HL-60 (cell line): ENCODE measurements around the gene MARCKSL1.

ENCODE experiments used
- DNase-seq, 2 experiments: peaks; one replicate each; pipeline ENCODE4 v3.0.0-alpha.2; 2010 to 2020; ENCODE audit warnings: low read depth in 1 of 2, low spot score in 1 of 2
- H3K27ac ChIP-seq: fragments of 250-450 bp; sonication (Bioruptor Pico); replicated peaks from 2 replicates; pipeline ENCODE4 v1.5.1; 2020; ENCODE audit warnings: mild to moderate bottlenecking, moderate library complexity
- H3K27me3 ChIP-seq: fragments of 250-450 bp; sonication (Bioruptor Pico); 2 replicates; pipeline ENCODE4 v1.5.1; 2021; ENCODE audit warnings: mild to moderate bottlenecking, moderate library complexity; ENCODE audit not compliant: insufficient read depth, poor library complexity, severe bottlenecking
- H3K4me3 ChIP-seq: replicated peaks from 2 replicates; pipeline ENCODE4 v1.5.1; 2011; ENCODE audit warnings: mild to moderate bottlenecking, control low read depth, low read length; ENCODE audit not compliant: insufficient read depth
- GABPA ChIP-seq: IDR thresholded peaks from 2 replicates; pipeline ENCODE4 v1.6.1; 2012; ENCODE audit warnings: low read depth
- POLR2AphosphoS5 ChIP-seq: IDR thresholded peaks from 2 replicates; pipeline ENCODE4 v1.6.1; 2012; ENCODE audit warnings: low read depth
- SPI1 ChIP-seq: IDR thresholded peaks from 2 replicates; pipeline ENCODE4 v1.6.1; 2012; ENCODE audit warnings: low read depth, mild to moderate bottlenecking, borderline replicate concordance
- TF ChIP-seq, protein P1 (sequence below): IDR thresholded peaks from one replicate; pipeline ENCODE4 v1.5.1; 2011; ENCODE audit warnings: low read length, control low read depth, inconsistent platforms; ENCODE audit not compliant: insufficient read depth
- TF ChIP-seq, protein P2 (sequence below): IDR thresholded peaks from 2 replicates; pipeline ENCODE4 v1.6.1; 2012; ENCODE audit warnings: low read depth; ENCODE audit not compliant: insufficient replicate concordance

MARCKSL1 gene

GRCh38 chr1:32352239-32352745 lies 16.3 kb upstream of the MARCKSL1 start:
- Histone ChIP-seq H3K27me3 (no peaks in the 10 kb centered on the region), H3K4me3 (no peak overlapping the region), H3K27ac (no peak overlapping the region)
- TF ChIP-seq, protein P1, sequence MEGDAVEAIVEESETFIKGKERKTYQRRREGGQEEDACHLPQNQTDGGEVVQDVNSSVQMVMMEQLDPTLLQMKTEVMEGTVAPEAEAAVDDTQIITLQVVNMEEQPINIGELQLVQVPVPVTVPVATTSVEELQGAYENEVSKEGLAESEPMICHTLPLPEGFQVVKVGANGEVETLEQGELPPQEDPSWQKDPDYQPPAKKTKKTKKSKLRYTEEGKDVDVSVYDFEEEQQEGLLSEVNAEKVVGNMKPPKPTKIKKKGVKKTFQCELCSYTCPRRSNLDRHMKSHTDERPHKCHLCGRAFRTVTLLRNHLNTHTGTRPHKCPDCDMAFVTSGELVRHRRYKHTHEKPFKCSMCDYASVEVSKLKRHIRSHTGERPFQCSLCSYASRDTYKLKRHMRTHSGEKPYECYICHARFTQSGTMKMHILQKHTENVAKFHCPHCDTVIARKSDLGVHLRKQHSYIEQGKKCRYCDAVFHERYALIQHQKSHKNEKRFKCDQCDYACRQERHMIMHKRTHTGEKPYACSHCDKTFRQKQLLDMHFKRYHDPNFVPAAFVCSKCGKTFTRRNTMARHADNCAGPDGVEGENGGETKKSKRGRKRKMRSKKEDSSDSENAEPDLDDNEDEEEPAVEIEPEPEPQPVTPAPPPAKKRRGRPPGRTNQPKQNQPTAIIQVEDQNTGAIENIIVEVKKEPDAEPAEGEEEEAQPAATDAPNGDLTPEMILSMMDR, result no peak
- TF ChIP-seq GABPA, result no peak
- no peak for TF ChIP-seq SPI1
- TF ChIP-seq, protein P2, sequence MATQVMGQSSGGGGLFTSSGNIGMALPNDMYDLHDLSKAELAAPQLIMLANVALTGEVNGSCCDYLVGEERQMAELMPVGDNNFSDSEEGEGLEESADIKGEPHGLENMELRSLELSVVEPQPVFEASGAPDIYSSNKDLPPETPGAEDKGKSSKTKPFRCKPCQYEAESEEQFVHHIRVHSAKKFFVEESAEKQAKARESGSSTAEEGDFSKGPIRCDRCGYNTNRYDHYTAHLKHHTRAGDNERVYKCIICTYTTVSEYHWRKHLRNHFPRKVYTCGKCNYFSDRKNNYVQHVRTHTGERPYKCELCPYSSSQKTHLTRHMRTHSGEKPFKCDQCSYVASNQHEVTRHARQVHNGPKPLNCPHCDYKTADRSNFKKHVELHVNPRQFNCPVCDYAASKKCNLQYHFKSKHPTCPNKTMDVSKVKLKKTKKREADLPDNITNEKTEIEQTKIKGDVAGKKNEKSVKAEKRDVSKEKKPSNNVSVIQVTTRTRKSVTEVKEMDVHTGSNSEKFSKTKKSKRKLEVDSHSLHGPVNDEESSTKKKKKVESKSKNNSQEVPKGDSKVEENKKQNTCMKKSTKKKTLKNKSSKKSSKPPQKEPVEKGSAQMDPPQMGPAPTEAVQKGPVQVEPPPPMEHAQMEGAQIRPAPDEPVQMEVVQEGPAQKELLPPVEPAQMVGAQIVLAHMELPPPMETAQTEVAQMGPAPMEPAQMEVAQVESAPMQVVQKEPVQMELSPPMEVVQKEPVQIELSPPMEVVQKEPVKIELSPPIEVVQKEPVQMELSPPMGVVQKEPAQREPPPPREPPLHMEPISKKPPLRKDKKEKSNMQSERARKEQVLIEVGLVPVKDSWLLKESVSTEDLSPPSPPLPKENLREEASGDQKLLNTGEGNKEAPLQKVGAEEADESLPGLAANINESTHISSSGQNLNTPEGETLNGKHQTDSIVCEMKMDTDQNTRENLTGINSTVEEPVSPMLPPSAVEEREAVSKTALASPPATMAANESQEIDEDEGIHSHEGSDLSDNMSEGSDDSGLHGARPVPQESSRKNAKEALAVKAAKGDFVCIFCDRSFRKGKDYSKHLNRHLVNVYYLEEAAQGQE, result no peak
- TF ChIP-seq POLR2AphosphoS5, result no peak
- DNase-seq, result no peak

- TF ChIP-seq SPI1 (0 out of 2 replicates have a peak, but pooled peaks have one; percentile 12), GABPA (no peak), POLR2AphosphoS5 (no peak)
- TF ChIP-seq, protein P1, result no peak
- Histone ChIP-seq H3K4me3 (peak overlapping the region; percentile 50), H3K27me3 (no peaks in the 10 kb centered on the region), H3K27ac (peak overlapping the region; percentile 56)
- peak; percentile 81 to 87 for DNase-seq
These were observed 15.6 kb upstream of the MARCKSL1 start for GRCh38 chr1:32351399-32352238.

DNA sequence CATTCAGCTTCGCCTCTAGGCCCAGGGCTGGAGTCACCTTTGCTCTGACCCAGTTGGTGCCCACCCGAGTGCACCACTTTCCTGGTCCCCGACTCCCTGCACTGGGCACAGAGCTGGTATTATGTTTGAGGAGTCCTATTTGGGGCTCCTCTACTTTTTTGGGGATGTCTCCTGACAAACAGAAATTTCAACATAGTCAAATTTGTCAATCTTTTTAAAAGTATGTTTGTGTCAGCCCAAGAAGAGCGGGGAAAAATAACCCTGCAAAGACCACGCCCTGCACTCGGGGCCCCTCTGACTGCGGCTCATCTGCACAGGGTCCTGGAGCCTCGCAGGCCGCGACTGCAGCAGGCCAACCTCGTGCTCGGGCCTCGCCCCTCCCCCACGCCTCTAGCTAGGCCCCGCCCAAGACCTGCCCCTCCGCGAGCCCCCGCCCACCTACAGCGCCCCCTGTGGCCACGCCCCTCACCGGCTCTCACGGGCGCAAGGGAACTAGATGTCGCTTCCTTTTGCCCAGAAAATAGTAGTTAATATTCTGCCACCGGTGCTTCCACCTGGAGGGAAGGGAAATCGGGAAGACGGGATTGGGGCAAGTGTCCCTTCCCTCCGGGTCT lies 14.9 kb upstream of the MARCKSL1 start:
- DNase-seq, result peak in 1 of 2 experiments; percentile 67
- TF ChIP-seq POLR2AphosphoS5 (no peak; the same call in 1 of the 2 replicates), GABPA (no peak)
- Histone ChIP-seq H3K27ac (peak overlapping the region; percentile 56), H3K4me3 (peak overlapping the region; percentile 50), H3K27me3 (no peaks in the 10 kb centered on the region)

DNA sequence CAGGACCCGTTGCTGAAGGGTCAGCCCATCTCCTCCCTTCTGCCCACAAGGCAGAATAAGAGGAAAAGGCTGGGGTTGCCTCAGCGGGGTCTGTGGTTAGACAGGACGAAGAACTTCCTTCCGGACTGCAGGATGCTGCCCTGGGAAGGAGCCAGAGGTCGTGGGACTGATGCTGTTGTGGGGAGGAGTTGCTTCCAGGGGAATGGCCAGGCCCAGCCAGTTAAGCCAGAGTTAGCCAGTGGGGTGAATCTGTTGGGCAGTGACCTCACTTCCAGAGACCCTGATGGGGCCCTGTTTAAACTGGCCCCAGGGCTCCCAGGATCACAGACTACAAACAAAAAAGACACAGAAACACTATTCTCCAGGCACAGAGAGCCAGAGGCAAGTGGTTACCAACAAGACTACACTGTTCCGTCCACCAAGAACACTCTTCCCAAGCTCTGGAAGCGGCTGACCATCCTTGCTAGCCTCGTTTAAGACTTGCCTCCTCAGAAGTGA lies 13.2 kb upstream of the MARCKSL1 start:
- DNase-seq, result peak; percentile 25 to 68
- H3K27ac ChIP-seq, result no peak overlapping the region
- H3K4me3 ChIP-seq, result no peak overlapping the region
- no peaks in the 10 kb centered on the region for H3K27me3 ChIP-seq
- peak; percentile 41; the same call in 1 of the 2 replicates for TF ChIP-seq POLR2AphosphoS5
- no peak; the same call in 1 of the 2 replicates for TF ChIP-seq SPI1

- DNase-seq, result no peak
- no peak overlapping the region for H3K4me3 ChIP-seq
- no peaks in the 10 kb centered on the region for H3K27me3 ChIP-seq
- TF ChIP-seq, protein P1, result no peak
- TF ChIP-seq POLR2AphosphoS5 (no peak), SPI1 (no peak), GABPA (no peak)
- TF ChIP-seq, protein P2, result no peak
- no peak overlapping the region for H3K27ac ChIP-seq
These were observed 10.6 kb upstream of the MARCKSL1 start for GRCh38 chr1:32346532-32347157.
